Measurements from ENCODE around the gene PRKN. TPM values are rescaled to one million over a fixed set of nuclear protein-coding genes. Genes with fewer than 3 reads are reported as not detected.

The PRKN gene
- total RNA-seq, 1 donor from 2014 or later: 7.9 TPM

- DNase-seq (ENCODE audit: low spot score): no peak
Observed at GRCh38 chr6:162379757-162380409, 347.7 kb downstream of the PRKN start.

- DNase-seq (ENCODE audit: low spot score): no peak
Observed at GRCh38 chr6:162377735-162378134, 349.8 kb downstream of the PRKN start.

- DNase-seq (ENCODE audit: low spot score): no peak
Observed at GRCh38 chr6:162373868-162374267, 353.7 kb downstream of the PRKN start.

GRCh38 chr6:162373192-162373591, 354.4 kb downstream of the PRKN start:
- no peak for DNase-seq (ENCODE audit: low spot score)

GRCh38 chr6:162372106-162372505, 355.5 kb downstream of the PRKN start:
- DNase-seq (ENCODE audit: low spot score): no peak

GRCh38 chr6:162371121-162371520, 356.4 kb downstream of the PRKN start:
- no peak for DNase-seq (ENCODE audit: low spot score)

GRCh38 chr6:162369091-162369490, 358.5 kb downstream of the PRKN start:
- no peak for DNase-seq (ENCODE audit: low spot score)

- no peak for DNase-seq (ENCODE audit: low spot score)
Observed at GRCh38 chr6:162364488-162364887, 363.1 kb downstream of the PRKN start.

- DNase-seq (ENCODE audit: low spot score): peak; percentile 8
Observed at GRCh38 chr6:162363757-162364156, 363.8 kb downstream of the PRKN start.

- no peak for DNase-seq (ENCODE audit: low spot score)
Observed at GRCh38 chr6:162360901-162361567, 366.5 kb downstream of the PRKN start.

- no peak for DNase-seq (ENCODE audit: low spot score)
Observed at GRCh38 chr6:162358625-162359024, 368.9 kb downstream of the PRKN start.

- DNase-seq (ENCODE audit: low spot score): peak; percentile 18
Observed at GRCh38 chr6:162345051-162345511, 382.5 kb downstream of the PRKN start.

- DNase-seq (ENCODE audit: low spot score): no peak
Observed at GRCh38 chr6:162344646-162345010, 382.9 kb downstream of the PRKN start.

GRCh38 chr6:162343936-162344645, 383.5 kb downstream of the PRKN start:
- peak; percentile 34 for DNase-seq (ENCODE audit: low spot score)

- DNase-seq (ENCODE audit: low spot score): no peak
Observed at GRCh38 chr6:162343198-162343935, 384.2 kb downstream of the PRKN start.

- DNase-seq (ENCODE audit: low spot score): no peak
Observed at GRCh38 chr6:162337412-162337811, 390.2 kb downstream of the PRKN start.

GRCh38 chr6:162336359-162336758, 391.2 kb downstream of the PRKN start:
- no peak for DNase-seq (ENCODE audit: low spot score)

- DNase-seq (ENCODE audit: low spot score): no peak
Observed at GRCh38 chr6:162332365-162332764, 395.2 kb downstream of the PRKN start.

- no peak for DNase-seq (ENCODE audit: low spot score)
Observed at GRCh38 chr6:162331911-162332310, 395.7 kb downstream of the PRKN start.

- DNase-seq (ENCODE audit: low spot score): no peak
Observed at GRCh38 chr6:162325826-162326225, 401.7 kb downstream of the PRKN start.

GRCh38 chr6:162325051-162325450, 402.5 kb downstream of the PRKN start:
- no peak for DNase-seq (ENCODE audit: low spot score)

GRCh38 chr6:162315291-162315690, 412.3 kb downstream of the PRKN start:
- DNase-seq (ENCODE audit: low spot score): no peak
